Tibial nerve (tissue), 3 donors: ENCODE measurements around the gene STX11.

Experiments
- POLR2A ChIP-seq, 2 donors: fragments of 450-650 bp; IDR thresholded peaks; one replicate each; pipeline ENCODE4 v1.6.1; 2017; ENCODE audit warnings: antibody characterized with exemption in 2 of 2, mild to moderate bottlenecking in 2 of 2, moderate library complexity in 2 of 2
- TF ChIP-seq, protein P1 (sequence below), 5 experiments: fragments of 200-600 bp in 3 of 5; fragments of 450-650 bp in 2 of 5; sonication (generic) in 3 of 5; IDR thresholded peaks; one replicate each; pipeline ENCODE4 v1.5.1; 2016 to 2019; ENCODE audit warnings: antibody characterized with exemption in 5 of 5, mild to moderate bottlenecking in 3 of 5, moderate library complexity in 2 of 5

DNA sequence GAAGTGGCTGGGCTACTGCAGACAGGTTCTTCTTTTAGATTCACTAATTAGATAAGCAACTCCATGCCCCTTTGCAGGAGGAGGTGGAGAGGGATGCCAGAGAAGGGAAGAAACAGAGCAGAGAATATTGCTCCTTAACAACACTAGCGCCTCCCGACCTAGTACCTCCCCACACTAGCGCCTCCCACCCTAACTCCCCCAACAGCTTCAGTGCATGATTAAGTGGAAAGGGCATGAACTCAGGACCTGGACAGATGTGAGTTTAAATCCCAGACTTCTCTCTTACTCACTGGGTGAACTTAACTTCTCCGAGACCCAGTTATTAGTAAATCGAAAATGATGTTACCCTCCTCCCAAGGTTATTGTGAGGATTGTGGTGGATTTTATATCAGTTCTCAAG, 25.7 kb downstream of the STX11 start:
- TF ChIP-seq, protein P1, sequence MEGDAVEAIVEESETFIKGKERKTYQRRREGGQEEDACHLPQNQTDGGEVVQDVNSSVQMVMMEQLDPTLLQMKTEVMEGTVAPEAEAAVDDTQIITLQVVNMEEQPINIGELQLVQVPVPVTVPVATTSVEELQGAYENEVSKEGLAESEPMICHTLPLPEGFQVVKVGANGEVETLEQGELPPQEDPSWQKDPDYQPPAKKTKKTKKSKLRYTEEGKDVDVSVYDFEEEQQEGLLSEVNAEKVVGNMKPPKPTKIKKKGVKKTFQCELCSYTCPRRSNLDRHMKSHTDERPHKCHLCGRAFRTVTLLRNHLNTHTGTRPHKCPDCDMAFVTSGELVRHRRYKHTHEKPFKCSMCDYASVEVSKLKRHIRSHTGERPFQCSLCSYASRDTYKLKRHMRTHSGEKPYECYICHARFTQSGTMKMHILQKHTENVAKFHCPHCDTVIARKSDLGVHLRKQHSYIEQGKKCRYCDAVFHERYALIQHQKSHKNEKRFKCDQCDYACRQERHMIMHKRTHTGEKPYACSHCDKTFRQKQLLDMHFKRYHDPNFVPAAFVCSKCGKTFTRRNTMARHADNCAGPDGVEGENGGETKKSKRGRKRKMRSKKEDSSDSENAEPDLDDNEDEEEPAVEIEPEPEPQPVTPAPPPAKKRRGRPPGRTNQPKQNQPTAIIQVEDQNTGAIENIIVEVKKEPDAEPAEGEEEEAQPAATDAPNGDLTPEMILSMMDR (IDR thresholded peaks at IDR 0.05) = no peak
- no peak for TF ChIP-seq POLR2A (IDR thresholded peaks at IDR 0.05)
